Activated naive CD4-positive, alpha-beta T cell treated with anti-CD3 and anti-CD28 coated beads, Interleukin-2, amount 10 ng/mL, durations not matched to agents 5 hours and 36 hours (primary cell): Measurements from ENCODE around the gene IRAK3. TPM values are rescaled to one million over a fixed set of nuclear protein-coding genes. Genes with fewer than 3 reads are reported as not detected.

ENCODE experiments used
- total RNA-seq, 2 experiments: library from RNA; stranded (reverse); gene quantifications; one replicate each; pipeline ENCODE4 v1.2.3, GENCODE V29; 2021

Gene IRAK3
- total RNA-seq = under 1 TPM; 0.30 to 0.34 TPM

GRCh38 chr12:66188584-66189485 is at the start of gene IRAK3:
Gene IRAK3 (plus strand): TSS chr12:66189214. CDS start chr12:66189300, 86 bp downstream.

GRCh38 chr12:66169221-66170170 is 19.5 kb upstream of the IRAK3 start, which contains the start of gene TMBIM4:
Gene TMBIM4 (minus strand): TSS chr12:66169996. CDS start chr12:66169951, 45 bp downstream.

GRCh38 chr12:66301944-66302826 is 113.2 kb downstream of the IRAK3 start, which contains the start of gene HELB:
Gene HELB (plus strand): TSS chr12:66302493. CDS start chr12:66302604, 111 bp downstream.

Other genes with a start within 250 kb of the IRAK3 start
- gene LLPH, start 58.5 kb upstream of the IRAK3 start, total RNA-seq = 10 to 100 TPM; 30.6 to 31.5 TPM
- 10 to 100 TPM; 76.3 to 79.2 TPM for gene TMBIM4, start 19.2 kb upstream of the IRAK3 start, total RNA-seq
- 10 to 100 TPM; 34.5 to 34.8 TPM for gene HELB, start 113.3 kb downstream of the IRAK3 start, total RNA-seq